Activated CD4-positive, alpha-beta T cell treated with anti-CD3 and anti-CD28 coated beads, Interleukin-2, amount 10 ng/mL, durations not matched to agents 7 days and 5 days (primary cell): ENCODE results near the gene JPH3. TPM values are rescaled to one million over a fixed set of nuclear protein-coding genes. Genes with fewer than 3 reads are reported as not detected.

Experiments used
- CTCF ChIA-PET: fragments of 350-600 bp; sonication (Branson Sonifier 250); formaldehyde crosslinking; loops from one replicate; lab custom pipeline; 2021; ENCODE audit warnings: antibody characterized with exemption; lab: Charles Lee
- POLR2A ChIA-PET: fragments of 350-600 bp; sonication (Branson Sonifier 250); formaldehyde crosslinking; loops from one replicate; lab custom pipeline; 2021; ENCODE audit warnings: antibody characterized with exemption; lab: Charles Lee
- DNase-seq: peaks from one replicate; pipeline ENCODE4 v3.0.0-alpha.2; 2020
- H3K27ac Mint-ChIP-seq: one replicate; pipeline ENCODE4 v1.8.0; 2021; ENCODE audit warnings: mild to moderate bottlenecking, moderate library complexity, mixed read lengths
- H3K27me3 Mint-ChIP-seq: one replicate; pipeline ENCODE4 v1.8.0; 2021; ENCODE audit warnings: mixed read lengths
- H3K36me3 Mint-ChIP-seq: one replicate; pipeline ENCODE4 v1.8.0; 2021; ENCODE audit warnings: low read depth, mixed read lengths
- H3K4me1 Mint-ChIP-seq: one replicate; pipeline ENCODE4 v1.8.0; 2021; ENCODE audit warnings: mixed read lengths
- H3K4me3 Mint-ChIP-seq: one replicate; pipeline ENCODE4 v1.8.0; 2021; ENCODE audit warnings: mild to moderate bottlenecking, moderate library complexity, mixed read lengths
- H3K9me3 Mint-ChIP-seq: one replicate; pipeline ENCODE4 v1.8.0; 2021; ENCODE audit warnings: mixed read lengths
- total RNA-seq, 2 experiments: library from RNA; stranded (reverse); gene quantifications; one replicate each; pipeline ENCODE4 v1.2.3, GENCODE V29; 2021

The JPH3 gene
- total RNA-seq, 2 experiments from 2014 or later: not detected

DNA sequence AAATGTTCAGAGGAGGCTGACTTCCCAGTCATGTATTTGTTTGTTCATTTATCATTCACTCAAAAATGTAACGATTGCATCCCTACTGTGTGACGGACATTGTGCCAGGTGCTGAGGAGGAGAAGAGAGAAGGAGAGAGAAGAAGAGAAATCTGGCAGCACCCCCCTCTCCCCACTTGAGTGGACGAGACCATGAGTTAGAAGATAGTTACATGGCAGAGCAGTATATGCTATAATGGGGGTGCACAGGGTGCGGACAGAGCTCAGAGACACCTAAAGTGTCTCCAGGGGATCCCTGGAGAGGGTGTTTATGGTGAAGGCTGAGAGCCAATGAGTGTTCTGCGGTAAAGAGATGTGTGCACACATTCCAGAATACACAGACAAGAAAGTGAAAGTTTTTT, 6.6 kb upstream of the JPH3 start:
- H3K27me3 Mint-ChIP-seq: peaks cover 20% of the 10 kb centered on the region
- no peaks in the 10 kb centered on the region for H3K9me3 Mint-ChIP-seq
- ChIA-PET POLR2A (no interaction called here), CTCF (no interaction called here)
- no peaks in the 10 kb centered on the region for H3K4me1 Mint-ChIP-seq
- DNase-seq: no peak
- no peak overlapping the region for H3K27ac Mint-ChIP-seq
- no peaks in the 10 kb centered on the region for H3K36me3 Mint-ChIP-seq
- H3K4me3 Mint-ChIP-seq: no peak overlapping the region

DNA sequence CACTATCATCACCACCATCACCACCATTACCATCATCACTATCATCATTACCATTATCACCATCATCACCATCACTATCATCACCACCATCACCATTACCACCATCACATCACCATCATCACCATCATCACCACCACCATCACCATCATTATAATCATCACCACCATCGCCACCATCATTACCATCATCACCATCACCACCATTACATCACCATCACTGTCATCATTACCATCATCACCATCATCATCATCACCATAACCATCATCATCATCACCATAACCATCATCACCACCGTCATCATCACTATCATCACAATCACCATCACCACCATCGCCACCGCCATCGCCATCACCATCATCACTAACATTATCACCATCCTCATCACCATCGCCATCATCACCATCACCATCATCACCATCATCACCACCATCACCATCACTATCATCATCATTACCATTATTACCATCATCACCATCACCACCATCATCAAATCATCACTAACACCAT, 4.9 kb upstream of the JPH3 start:
- Mint-ChIP-seq H3K4me3 (no peak overlapping the region), H3K27ac (no peak overlapping the region), H3K27me3 (peaks cover 30% of the 10 kb centered on the region), H3K4me1 (peaks cover 2% of the 10 kb centered on the region), H3K36me3 (no peaks in the 10 kb centered on the region), H3K9me3 (no peaks in the 10 kb centered on the region)
- ChIA-PET POLR2A (no interaction called here), CTCF (no interaction called here)
- no peak for DNase-seq

DNA sequence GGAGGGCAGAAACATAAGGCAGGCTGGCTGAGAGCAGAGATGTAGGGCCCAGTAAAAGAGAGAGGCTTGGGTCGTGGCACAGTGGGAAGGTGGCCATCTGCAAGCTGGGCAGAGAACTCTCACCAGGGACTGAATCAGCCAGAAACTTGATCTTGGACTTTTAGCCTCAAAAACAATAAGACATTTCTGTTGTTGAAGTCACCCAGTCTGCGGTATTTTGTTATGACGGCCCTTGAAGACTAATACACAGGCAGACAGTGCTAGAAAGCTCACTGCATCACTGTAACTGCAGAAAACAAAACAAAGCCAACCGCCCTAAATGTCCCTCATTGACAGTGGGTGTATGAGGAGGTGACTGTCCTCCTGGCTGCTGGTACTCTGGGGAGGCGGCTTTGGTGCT, 3.9 kb upstream of the JPH3 start:
- peaks cover 36% of the 10 kb centered on the region for H3K27me3 Mint-ChIP-seq
- H3K27ac Mint-ChIP-seq: no peak overlapping the region
- POLR2A ChIA-PET: no interaction called here
- H3K9me3 Mint-ChIP-seq: no peaks in the 10 kb centered on the region
- CTCF ChIA-PET: no interaction called here
- no peak for DNase-seq
- H3K36me3 Mint-ChIP-seq: no peaks in the 10 kb centered on the region
- no peak overlapping the region for H3K4me3 Mint-ChIP-seq
- H3K4me1 Mint-ChIP-seq: peaks cover 5% of the 10 kb centered on the region

DNA sequence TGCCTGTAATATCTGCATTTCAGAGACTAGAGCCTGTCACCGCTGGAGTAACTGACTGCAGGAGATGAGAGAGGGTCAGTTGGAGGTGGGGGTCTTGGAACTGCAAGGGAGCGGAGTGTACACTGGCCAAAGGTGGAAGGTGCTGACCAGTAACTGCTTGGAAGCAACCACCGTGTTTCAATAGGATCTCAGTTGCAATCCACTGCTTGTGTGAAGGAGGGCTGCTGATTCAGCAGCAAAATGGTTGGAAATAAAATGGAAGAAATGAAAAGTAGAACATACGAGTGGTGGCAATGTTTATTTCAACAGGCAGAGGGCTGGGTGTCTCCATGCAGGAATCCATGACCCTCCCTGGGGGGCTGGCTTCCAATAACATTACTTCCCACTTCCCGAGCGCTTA, 2.1 kb upstream of the JPH3 start:
- ChIA-PET CTCF (no interaction called here), POLR2A (no interaction called here)
- Mint-ChIP-seq H3K27me3 (peaks cover 49% of the 10 kb centered on the region), H3K27ac (no peak overlapping the region), H3K4me3 (no peak overlapping the region), H3K4me1 (peaks cover 8% of the 10 kb centered on the region), H3K36me3 (no peaks in the 10 kb centered on the region), H3K9me3 (no peaks in the 10 kb centered on the region)
- DNase-seq: no peak

DNA sequence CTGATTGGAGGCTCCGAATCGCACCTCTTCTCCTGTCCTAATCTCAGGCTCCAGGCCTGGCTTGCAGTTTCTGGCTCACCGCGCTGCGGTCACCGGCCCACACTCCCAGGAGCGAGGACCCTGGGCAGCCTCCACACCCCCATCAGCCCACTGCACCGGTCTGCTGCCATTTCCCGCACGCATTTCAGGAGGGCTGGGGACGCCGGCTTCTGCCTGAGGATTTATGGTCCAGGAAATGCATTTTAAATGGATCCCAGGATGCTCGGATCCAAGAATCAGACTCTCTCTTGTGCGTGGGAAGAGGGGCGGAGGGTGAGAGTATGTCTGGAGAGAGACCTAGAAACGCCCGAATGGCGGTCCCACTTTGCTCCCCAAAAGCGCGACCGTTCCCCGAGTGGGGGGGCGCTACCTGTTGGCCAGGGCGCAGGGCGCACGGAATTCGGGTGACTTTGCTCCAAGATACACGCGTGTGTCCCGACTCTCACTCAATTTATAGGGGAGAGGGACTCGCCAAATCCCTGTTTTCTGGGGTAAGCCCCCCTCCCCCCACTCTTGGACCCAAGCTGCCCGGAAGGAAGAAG, 817 bp upstream of the JPH3 start:
- Mint-ChIP-seq H3K9me3 (no peaks in the 10 kb centered on the region), H3K4me3 (no peak overlapping the region), H3K27me3 (peaks cover 56% of the 10 kb centered on the region), H3K27ac (no peak overlapping the region), H3K36me3 (no peaks in the 10 kb centered on the region), H3K4me1 (peaks cover 8% of the 10 kb centered on the region)
- CTCF ChIA-PET: no interaction called here
- no peak for DNase-seq
- POLR2A ChIA-PET: no interaction called here

DNA sequence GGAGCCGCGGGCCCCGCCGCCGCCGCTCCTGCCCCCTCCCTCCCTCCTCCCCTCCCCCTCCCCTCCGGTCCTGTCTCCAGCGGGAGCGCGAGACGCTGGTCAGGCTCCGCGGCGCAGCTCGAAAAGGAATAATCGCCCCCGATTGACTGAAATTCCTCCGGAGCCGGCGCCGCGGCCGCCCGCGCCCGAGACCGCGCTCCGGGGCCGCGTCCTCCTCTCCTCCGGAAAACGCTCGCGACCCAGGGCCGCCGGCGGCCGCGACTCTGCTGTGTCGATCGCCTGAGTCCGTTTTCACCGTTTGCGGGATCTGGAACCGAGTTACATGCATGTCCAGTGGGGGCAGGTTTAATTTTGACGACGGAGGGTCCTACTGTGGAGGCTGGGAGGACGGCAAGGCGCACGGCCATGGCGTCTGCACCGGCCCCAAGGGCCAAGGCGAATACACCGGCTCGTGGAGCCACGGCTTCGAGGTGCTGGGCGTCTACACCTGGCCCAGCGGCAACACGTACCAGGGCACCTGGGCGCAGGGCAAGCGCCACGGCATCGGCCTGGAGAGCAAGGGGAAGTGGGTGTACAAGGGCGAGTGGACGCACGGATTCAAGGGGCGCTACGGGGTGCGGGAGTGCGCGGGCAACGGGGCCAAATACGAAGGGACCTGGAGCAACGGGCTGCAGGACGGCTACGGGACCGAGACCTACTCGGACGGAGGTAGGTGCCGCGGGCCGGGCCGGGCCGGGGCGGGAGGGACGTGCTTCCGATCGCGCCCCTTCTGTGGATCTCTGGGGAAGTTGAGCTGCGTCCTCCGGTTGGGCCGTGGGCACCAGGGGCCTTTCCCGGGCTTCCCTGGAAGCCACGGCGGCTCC, 744 bp downstream of the JPH3 start:
- no peaks in the 10 kb centered on the region for H3K36me3 Mint-ChIP-seq
- CTCF ChIA-PET: no interaction called here
- H3K27ac Mint-ChIP-seq: peak overlapping the region; percentile 68
- peak overlapping the region; percentile 11 for H3K4me3 Mint-ChIP-seq
- DNase-seq: no peak
- peaks cover 8% of the 10 kb centered on the region for H3K4me1 Mint-ChIP-seq
- peaks cover 60% of the 10 kb centered on the region for H3K27me3 Mint-ChIP-seq
- POLR2A ChIA-PET: no interaction called here
- H3K9me3 Mint-ChIP-seq: no peaks in the 10 kb centered on the region

DNA sequence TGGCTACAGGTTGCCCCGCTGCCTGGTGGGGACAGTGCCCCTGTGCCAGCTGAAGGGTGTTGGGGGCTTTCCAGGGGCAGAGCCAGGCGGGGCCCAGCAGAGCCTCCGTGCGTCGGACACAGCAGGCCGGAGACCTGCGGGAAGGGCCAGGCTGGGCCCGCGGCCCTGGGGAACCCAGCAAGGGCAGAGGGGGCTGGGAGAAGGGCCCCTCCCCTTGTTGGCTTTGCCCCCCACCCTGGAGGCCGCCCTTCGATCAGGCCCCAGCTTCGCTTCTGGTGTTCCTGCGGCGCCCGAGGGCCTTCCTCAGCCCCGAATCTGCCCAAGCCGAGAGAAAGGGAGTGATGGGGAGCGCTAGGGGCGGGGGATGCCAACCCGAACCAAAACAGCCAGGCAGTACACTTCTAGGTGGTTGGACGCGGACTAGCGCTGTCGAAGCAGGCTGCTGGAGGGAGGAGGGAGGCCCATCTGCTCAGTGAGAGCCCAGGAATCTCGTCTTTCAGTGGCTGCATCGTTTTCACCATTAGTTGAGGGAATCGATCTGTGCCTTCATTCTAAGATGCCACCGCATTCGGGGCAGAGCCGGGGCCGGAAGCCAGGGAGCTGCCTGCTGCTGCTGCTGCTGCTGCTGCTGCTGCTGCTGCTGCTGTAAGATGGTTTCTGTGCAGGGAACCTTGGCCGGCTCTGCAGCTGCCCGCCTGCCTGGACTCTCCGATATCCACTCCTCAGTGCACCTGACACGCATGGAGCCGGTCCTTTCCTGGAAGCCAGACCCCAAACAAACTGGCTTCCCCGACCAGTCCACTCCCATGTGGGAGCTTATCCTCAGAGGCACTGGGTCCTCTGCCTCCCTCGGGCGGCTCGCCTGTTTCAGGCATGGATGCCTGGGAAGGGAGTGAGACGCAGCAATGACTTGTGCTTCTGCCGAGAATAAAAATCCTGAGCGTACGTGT, 1.7 kb downstream of the JPH3 start:
- ChIA-PET CTCF (interaction anchor here (1.1 kb wide), 1 partner anchor 17 kb away, joined by 3 read pairs; no protein-coding TSS in a partner anchor), POLR2A (no interaction called here)
- Mint-ChIP-seq H3K27ac (peak overlapping the region; percentile 36), H3K27me3 (peaks cover 60% of the 10 kb centered on the region), H3K4me1 (peaks cover 8% of the 10 kb centered on the region), H3K36me3 (no peaks in the 10 kb centered on the region), H3K4me3 (no peak overlapping the region), H3K9me3 (no peaks in the 10 kb centered on the region)
- DNase-seq: no peak

DNA sequence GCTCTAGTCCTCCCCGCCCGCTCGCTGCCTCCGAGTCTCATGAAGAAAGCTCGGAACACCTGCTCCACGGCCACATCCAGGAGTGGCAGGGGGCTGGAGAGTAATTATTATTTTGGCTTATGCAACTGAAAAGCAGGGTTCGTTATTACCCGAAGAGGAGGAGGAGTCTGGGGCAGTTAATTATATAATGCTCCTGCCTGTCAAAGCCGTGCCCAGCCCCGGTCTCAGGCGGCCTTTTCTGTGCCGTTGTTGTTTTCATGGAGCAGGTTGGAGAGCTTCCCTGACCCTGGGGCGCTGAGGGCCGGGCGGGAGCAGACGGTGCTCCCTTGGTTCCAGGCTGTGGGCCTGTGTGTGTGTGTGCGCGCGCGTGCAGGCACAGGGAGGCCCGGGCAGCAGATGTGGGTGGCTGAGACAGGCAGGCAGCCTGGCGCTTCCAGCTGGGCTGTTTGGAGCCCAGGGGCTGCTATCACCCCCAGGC, 2.4 kb downstream of the JPH3 start:
- H3K4me1 Mint-ChIP-seq: peaks cover 8% of the 10 kb centered on the region
- H3K27ac Mint-ChIP-seq: peak overlapping the region; percentile 36
- ChIA-PET CTCF (interaction anchor here (1.1 kb wide), 1 partner anchor 18 kb away, joined by 3 read pairs; no protein-coding TSS in a partner anchor), POLR2A (no interaction called here)
- H3K9me3 Mint-ChIP-seq: no peaks in the 10 kb centered on the region
- peaks cover 54% of the 10 kb centered on the region for H3K27me3 Mint-ChIP-seq
- no peak for DNase-seq
- no peak overlapping the region for H3K4me3 Mint-ChIP-seq
- H3K36me3 Mint-ChIP-seq: no peaks in the 10 kb centered on the region

DNA sequence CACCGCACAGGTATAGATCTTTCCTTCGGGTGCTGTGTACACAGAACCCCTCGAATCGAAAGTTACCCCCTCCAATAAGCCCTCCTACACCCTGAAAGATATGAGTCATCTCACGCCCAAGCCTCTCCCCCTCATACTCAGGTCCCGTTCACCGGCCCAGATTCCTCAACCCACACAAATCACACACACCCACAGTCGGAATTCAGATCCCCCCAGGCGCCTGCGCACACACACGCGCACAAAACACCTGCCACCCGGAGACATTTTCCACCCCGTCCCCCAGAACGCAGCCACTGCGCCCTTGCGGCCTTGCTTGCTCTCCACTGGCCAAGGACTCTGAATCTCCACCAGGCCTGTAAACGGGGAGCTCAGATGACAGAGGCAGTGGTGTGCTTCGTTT, 4.9 kb downstream of the JPH3 start:
- no peak overlapping the region for H3K27ac Mint-ChIP-seq
- H3K4me3 Mint-ChIP-seq: no peak overlapping the region
- H3K9me3 Mint-ChIP-seq: no peaks in the 10 kb centered on the region
- CTCF ChIA-PET: no interaction called here
- no peak for DNase-seq
- peaks cover 34% of the 10 kb centered on the region for H3K27me3 Mint-ChIP-seq
- POLR2A ChIA-PET: no interaction called here
- peaks cover 6% of the 10 kb centered on the region for H3K4me1 Mint-ChIP-seq
- H3K36me3 Mint-ChIP-seq: no peaks in the 10 kb centered on the region

DNA sequence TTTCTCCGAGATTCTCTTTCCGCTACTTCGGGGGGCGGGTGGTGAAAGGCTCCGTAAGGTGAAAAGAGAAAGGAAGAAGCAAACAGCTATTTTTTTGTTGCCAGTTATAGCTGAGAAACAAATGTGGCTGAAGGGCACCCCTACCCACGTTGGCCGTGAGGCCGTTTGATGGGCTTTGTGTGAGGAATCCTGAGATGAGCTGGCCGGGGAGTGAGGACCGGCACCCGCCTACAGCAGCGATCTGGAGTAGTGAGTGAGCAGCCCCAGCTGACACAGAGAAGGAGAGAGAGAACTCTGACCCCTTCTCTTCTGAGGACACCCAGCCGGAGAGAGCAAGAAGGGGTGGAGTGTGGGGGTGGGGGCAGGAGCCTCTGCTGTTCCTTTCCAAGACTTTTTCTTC, 5.6 kb downstream of the JPH3 start:
- no peak for DNase-seq
- Mint-ChIP-seq H3K4me1 (peaks cover 6% of the 10 kb centered on the region), H3K27me3 (peaks cover 33% of the 10 kb centered on the region), H3K9me3 (no peaks in the 10 kb centered on the region), H3K27ac (no peak overlapping the region), H3K4me3 (no peak overlapping the region), H3K36me3 (no peaks in the 10 kb centered on the region)
- CTCF ChIA-PET: no interaction called here
- POLR2A ChIA-PET: no interaction called here

DNA sequence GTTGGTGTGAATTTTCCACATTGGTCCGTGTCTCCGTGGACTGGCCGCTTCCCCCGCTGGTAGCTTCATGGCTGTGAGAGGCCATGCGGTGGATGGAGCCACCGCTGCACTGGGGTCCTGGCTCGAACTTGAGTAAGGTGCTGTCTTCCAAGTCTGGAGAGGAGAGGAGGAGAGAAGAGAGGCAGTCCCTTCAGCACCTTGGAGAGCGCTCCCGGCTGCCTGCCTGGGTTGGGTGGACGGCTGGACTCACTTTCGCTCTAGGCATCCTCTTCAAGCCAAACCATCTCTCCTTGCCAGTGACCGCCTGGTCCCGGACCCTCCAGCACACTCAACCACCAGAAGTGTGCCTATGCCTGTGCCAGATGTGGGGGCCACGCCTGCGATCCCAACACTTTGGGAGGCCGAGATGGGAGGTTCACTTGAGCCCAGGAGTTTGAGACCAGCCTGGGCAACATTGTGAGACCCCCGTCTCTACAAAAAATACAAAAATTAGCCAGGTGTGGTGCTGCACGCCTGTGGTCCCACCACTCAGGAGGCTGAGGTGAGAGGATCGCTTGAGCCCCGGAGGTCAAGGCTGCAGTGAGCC, 6.2 kb downstream of the JPH3 start:
- Mint-ChIP-seq H3K27ac (no peak overlapping the region), H3K4me3 (no peak overlapping the region), H3K36me3 (no peaks in the 10 kb centered on the region), H3K4me1 (peaks cover 3% of the 10 kb centered on the region), H3K27me3 (peaks cover 27% of the 10 kb centered on the region), H3K9me3 (no peaks in the 10 kb centered on the region)
- POLR2A ChIA-PET: no interaction called here
- CTCF ChIA-PET: no interaction called here
- peak; percentile 70 for DNase-seq

DNA sequence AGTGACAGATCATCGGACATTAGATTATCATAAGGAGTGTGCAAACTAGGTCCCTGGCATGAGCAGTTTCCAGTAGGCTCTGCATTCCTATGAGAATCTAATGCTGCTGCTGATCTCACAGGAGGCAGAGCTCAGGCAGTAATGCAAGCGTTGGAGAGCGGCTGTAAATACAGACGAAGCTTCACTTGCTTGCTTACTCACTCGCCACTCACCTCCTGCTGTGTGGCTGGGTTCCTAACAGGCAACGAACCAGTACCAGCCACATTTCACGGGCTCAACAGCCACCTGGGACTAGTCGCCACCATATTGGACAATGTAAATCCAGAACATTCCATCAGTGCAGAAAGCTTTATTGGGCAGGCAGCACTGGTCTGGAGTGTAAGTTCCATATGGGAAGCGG, 7.7 kb downstream of the JPH3 start:
- ChIA-PET CTCF (no interaction called here), POLR2A (no interaction called here)
- H3K27me3 Mint-ChIP-seq: peaks cover 16% of the 10 kb centered on the region
- no peak for DNase-seq
- no peak overlapping the region for H3K27ac Mint-ChIP-seq
- H3K4me3 Mint-ChIP-seq: no peak overlapping the region
- H3K9me3 Mint-ChIP-seq: no peaks in the 10 kb centered on the region
- H3K36me3 Mint-ChIP-seq: no peaks in the 10 kb centered on the region
- no peaks in the 10 kb centered on the region for H3K4me1 Mint-ChIP-seq
